ENCODE data around the gene SLC25A3.
"Not testable (repeated sequence)": the region's sequence is repeated elsewhere in the genome, so short reads cannot be mapped to it uniquely, and the experiment has no call there.

The SLC25A3 gene

DNA sequence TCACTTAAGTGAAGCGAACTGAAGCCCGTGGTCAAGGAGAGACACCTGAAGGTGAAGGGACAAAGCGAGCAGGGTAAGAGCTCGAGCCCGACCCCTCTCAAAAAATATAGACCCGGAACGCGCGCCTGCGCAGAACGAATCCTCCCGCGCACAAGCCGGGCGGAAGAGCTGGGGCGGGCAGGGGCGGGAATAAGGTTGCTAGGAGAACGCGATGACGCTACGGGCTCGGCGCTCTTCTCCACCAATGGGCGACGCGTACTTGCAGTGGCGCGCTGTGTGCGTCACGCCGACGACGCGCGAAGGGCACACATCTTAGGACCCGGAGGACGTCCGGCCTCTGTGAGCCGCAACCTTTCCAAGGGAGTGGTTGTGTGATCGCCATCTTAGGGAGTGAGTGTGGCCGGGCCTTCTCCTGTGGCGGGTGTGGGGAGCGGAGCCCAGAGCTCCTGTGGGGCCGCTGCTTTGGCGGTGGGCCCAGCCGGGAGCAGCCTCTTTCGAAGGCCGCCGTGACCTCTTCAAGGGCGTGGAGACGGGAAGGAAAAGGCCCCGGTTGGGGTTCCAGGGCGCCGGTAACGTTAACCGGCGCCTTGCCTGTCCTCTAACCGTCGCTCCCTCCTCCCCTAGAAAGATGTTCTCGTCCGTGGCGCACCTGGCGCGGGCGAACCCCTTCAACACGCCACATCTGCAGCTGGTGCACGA is at the start of gene SLC25A3:
TSS of gene SLC25A3 (plus strand) at position 336 of the 699 bp plus-strand sequence. CDS start at position 629, 293 bp downstream.
- ATAC-seq, result peak; percentile 98 to 99

DNA sequence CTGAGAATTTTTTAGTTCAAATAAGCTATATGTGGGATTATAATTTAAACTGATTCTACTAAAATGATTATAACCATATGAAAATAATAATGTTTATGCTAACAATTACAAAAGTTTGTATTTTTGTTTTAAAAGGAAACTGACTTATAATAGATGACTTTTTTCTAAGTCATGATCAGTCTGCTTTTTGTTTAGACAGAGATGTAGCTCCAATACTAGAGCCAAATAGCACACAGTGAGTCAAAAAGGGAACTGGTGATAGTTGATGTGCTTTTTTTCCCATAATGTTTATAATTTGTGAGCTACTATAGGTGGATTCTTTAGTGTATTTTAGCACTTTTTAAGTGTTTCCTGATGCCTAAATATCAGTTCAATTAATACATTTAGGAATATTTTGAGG is 49.8 kb upstream of the SLC25A3 start:
- ATAC-seq, result no peak

DNA sequence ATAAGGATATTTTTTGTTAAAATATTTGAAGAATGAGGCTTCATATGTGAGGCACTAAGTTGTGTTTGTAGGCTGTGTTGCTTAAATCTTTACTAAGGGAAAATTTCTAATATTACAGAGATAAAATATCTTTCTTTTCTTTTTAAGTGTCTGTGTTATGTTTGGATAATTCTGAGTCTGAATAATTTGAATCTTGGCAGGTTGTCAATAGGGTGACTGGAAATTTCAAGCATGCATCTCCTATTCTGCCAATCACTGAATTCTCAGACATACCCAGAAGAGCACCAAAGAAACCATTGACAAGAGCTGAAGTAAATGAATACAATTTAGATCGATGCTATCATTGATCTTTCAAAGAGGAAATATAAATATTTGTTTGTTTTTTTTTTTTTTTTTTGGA is 48.7 kb upstream of the SLC25A3 start:
- no peak for ATAC-seq

DNA sequence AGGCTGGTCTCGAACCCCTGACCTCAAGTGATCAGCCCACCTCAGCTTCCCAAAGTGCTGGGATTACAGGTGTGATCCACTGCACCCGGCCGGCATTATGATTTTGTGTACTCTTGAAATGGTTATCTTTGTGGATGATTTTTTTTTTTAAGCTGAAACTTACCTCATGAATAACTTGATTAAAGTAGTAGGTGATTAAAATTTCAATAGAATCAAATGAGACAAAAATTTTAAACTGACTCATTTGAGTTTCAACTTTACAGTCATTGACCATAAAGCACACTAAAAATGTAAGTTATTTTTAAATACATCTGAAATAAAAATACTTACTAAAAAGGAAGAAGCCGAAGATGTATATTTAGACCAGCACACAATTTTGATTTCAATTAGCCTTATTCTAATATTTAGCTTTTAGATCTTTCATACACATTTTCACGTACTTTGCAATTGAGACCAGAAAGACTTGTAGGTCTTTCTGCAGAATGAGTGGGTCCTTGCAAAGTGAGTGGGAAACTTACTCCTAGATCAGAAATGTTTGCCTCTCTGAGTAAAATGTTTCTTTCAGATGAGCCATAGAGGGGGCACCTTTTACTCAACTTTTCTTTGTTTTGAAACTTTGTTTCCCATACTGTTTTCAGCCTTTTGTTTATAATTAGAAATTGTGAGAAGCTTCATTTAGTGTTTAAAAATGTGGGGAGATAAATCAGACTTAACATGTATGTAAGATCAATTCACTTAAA is 43.9 kb upstream of the SLC25A3 start:
- ATAC-seq, result peak in 1 of 2 donors; percentile 62

DNA sequence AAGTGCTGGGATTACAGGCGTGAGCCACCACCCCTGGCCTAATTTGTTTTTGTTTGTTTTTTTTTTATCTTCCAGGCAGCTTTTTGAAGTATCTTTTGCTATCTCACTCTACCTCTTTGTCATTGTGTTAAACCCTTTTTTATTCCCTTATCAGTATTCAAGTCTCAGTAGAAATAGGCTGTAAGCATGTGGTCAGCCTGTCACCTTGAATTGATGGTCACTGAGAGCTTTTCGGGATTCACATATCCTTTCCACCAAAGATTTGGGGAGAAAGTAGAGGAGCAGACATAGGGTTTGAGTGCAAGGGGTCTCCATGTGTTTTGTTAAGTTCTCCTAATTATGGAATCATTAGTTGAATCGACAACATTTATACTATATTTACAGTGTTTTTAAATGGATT is 41.7 kb upstream of the SLC25A3 start:
- no peak for ATAC-seq

DNA sequence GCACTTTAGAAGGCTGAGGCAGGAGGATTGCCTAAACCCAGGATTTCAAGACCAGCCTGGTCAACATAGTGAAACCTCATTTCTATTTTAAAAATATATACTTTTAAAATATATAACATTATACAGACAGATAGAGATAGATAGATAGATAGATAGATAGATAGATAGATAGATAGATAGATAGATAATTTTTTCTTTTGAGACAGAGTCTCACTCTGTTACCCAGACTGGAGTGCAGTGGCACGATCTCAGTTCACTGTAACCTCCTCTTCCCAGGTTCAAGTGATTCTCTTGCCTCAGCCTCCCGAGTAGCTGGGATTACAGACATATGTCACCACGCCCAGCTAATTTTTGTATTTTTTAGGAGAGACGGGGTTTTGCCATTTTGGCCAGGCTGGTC is 35.4 kb upstream of the SLC25A3 start:
- not testable (repeated sequence) for ATAC-seq

DNA sequence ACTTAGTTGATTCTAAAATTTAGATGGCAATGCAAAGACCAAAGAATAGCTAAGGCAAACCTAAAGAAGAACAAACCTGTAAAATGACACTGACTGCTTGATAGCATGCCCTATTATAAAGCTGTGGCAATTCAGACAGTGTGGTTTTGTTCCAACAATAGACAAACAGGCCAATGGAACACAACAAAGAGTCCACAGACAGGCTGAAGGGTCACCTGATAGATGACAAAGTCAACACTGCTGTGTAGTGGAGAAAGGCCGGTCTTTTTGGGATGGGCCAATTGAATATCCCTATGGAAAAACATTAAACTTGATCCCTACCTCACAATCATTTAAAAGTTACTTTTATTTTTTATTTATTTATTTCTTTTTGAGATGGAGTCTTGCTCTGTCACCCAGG is 33.8 kb upstream of the SLC25A3 start:
- no peak for ATAC-seq

DNA sequence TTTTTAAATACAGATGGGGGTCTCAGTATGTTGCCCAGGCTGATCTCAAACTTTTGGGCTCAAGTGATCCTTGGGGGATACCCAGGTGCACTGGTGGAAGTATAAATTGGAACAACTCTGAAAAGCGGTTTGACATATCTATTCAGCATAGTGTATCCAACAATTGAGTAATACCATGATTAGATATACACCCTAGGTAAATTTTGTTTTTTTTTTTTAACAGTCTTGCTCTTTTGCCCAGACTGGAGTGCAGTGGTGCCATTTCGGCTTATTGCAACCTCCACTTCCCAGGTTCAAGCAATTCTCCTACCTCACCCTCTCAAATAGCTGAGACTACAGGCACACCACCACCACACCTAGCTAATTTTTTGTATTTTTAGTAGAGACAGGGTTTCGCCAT is 31.6 kb upstream of the SLC25A3 start:
- ATAC-seq, result no peak

DNA sequence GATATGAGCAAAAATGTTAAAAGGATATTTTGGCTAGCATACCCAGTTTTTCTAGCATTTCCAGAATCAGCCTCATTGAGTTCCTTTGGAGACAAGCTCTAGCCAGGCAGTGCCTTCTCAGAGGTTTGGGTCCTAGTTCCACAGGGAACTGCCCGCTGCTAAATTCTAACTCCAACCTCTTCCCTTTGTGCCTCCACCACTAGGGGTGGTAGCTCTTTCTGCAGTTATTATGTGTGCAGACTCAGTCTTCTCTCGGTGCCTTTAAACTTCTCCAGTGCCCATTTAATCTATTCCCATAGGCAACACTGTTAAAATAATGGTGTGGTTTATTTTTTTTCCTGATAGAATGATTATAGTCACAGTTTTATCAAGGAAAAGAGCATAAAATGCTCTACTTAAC is 21.5 kb upstream of the SLC25A3 start:
- ATAC-seq, result no peak

DNA sequence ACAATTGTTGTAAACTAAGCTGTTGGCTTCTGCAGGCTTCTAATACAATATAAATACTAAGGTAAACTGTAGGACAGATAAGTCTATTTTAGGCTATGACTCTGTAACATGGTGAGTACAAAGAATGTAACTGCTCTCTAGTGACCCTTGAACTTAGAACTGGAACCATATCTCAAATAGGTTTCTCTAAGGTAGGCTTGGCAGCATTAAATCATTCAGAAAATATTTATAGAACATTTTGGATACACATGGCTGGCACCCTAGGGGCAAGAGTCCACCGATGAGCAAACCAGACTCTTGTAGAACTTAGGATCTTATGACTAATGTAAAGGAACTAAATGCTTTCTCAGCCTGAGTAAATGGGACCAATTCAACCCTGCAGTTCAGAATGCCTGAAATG is 19.4 kb upstream of the SLC25A3 start:
- no peak for ATAC-seq

DNA sequence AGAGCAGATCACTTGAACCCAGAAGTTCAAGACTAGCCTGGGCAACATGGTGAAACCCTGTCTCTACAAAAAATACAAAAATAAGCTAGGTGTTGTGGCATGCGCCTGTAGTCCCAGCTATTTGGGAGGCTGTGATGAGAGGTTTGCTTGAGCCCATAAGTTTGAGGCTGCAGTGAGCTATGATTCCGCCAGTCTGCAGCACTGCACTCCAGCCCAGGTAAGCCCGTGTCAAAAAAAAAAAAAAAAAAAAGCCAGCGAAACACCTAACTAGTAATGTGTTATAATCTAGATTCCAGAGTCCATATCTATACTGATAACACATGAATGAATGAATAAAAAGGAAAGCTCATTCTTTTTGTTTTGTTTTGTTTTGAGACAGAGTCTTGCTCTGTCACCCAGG is 18.5 kb upstream of the SLC25A3 start:
- ATAC-seq, result no peak

DNA sequence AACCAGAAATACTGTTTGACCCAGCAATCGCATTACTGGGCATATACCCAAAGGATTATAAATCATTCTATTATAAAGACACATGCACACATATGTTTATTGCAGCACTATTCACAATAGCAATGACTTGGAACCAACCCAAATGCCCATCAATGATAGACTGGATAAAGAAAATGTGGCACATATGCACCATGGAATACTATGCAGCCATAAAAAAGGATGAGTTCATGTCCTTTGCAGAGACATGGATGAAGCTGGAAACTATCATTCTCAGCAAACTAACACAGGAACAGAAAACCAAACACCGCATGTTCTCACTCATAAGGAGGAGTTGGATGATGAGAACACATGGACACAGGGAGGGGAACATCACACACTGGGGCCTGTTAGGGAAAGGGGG is 16.7 kb upstream of the SLC25A3 start:
- ATAC-seq, result not testable (repeated sequence)

DNA sequence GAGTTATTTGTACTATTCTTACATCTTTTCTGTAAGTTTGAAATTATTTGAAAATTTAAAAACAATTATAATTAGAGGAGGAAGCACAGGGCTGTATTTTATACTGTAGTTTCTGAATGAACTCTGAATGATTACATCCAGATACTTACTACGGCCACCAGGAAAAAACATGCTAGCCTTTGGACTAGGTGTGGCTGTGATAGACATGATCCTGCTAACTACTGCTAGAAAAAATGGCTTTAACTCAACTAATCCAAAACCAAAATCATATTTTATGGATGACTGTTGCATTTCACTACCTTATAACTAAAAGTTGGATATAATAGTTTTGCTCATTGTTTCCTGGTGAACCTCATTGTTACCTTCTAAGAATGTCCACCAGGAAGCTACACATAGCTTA is 15.1 kb upstream of the SLC25A3 start:
- no peak for ATAC-seq

DNA sequence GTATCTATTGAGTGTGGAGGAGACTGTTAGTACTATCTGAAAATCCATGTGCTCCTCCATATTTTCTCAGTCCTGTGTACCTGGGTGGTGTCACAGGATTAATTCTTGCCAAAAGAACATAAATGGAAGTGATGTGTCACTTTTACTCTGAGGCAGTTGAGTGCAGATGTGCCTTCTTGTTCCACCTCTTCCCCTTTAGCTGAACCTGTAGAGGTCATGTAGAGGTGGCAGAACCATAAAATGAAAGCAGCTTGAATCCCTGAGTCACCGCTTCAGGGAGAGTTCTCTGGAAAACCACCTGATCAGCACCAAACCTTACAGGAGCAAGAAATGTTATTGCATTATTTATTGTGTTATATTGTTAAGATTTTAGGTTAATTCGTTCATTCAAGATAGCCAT is 14.7 kb upstream of the SLC25A3 start:
- no peak for ATAC-seq

DNA sequence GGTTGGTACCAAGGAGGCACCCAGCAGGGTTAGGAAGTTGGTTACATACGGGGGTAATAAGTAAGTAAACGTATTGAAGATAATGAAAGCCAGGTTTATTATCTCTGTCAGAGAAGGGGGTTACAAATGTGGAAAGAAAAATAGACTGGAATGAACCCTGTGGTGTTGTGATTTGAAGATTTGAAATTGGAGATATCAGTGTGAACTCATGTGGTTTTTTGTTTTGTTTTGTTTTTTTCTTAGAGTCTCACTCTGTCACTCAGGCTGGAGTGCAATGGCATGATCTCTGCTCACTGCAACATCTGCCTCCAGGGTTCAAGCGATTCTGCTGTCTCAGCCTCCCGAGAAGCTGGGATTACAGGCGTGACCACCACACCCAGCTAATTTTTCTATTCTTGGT is 14.1 kb upstream of the SLC25A3 start:
- ATAC-seq, result no peak

DNA sequence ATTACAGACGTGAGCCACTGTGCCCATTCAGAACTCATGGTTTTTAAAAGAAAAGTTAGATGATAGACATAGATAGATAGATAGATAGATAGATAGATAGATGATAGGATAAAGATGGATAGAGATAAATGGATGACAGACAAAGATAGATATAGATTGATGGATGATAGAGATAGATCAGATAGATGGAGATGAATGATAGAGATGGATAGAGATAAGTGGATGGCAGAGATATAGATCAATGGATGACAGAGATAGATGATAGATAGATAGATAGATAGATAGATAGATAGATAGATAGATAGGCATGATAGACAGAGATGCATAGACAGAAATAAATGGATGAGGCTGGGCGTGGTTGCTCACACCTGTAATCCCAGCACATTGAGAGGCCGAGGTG is 13.7 kb upstream of the SLC25A3 start:
- no peak for ATAC-seq

DNA sequence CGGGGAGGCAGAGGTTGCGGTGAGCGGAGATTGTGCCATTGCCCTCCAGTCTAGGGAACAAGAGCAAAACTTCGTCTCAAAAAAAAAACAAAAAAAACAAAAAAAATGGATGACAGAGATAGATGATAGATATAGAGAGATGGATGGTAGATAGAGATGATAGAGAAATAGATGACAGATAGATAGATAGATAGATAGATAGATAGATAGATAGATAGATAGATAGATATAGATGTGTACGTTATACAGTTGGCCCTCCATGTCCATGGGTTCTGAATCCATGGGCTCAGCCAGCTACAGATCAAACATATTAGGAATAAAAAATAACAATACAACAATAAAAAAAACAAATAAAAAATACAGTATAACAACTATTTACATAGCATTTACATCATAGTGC is 12.8 kb upstream of the SLC25A3 start:
- ATAC-seq, result no peak

DNA sequence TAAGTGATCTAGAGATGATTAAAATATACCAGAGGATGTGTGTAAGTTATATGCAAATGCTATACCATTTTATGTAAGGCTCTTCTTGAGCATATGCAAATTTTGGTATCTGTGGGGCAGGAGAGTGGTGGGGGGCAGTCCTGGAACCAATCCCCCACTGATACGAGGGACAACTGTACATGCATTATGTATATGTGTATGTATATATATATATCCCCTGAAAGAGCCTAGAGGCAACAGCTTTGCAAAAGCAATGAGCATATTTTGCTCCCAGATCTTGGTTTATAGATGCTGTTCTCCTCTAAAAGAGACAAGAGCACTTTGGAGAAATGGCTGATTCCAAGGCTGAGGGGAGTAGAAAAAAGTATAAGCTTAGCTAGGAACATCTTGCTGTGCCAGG is 12.4 kb upstream of the SLC25A3 start:
- ATAC-seq, result no peak

DNA sequence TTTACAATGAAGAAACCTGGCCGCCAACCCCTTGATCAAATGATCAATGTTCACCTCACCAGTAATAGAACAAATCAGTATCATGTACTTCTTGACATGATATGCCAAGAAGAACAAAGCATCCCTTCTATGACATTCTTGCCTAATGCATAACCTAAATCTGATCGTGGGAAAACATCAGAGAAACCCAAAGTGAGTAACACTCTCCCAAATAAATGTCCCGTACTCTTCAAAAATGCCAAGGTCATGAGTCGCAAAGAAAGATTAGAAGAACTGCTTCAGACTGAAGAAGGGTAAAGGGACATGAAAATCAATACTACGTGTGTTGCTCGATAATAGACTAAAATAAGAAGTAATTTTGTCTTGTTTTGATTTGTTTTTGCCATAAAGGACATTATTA is 11.4 kb upstream of the SLC25A3 start:
- ATAC-seq, result no peak

DNA sequence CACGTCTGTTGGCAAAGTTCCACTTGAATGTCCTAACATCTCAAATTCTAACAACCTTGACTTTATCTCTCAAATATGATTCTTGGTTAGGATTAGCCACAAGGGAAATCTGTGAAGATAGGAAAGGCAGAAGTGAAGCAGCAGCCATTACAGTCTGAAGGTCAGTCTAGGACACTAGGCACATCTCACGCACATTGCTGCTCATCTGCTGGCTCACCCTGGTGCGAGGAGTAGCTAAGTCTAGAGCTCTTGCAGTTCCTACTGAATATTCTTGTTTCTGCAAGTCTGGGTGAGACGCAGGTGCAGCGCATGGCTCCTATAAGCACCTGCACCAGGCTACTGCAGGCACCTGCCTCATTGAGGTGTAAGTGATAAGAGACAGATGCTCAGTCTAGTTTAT is 6.4 kb upstream of the SLC25A3 start:
- no peak for ATAC-seq

DNA sequence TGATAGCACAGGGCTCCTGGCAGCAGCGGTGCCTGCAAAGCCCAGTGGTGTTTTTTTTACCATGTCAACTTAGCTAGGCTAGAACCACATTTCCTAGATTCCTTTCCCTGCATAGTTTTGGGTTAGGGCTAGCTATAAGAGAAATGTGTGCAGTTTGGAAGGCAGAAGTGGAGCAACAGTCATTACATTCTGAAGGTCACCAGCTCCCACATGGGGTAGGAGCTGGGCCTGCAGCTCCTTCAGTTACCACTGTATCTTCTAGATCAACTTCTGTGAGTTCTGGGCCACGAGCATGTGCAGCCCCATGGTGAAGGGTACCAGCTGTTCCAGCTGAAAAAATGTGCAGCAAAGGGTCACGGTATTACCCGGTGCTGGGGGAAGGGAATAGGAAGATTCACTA is 2.3 kb upstream of the SLC25A3 start:
- no peak for ATAC-seq

DNA sequence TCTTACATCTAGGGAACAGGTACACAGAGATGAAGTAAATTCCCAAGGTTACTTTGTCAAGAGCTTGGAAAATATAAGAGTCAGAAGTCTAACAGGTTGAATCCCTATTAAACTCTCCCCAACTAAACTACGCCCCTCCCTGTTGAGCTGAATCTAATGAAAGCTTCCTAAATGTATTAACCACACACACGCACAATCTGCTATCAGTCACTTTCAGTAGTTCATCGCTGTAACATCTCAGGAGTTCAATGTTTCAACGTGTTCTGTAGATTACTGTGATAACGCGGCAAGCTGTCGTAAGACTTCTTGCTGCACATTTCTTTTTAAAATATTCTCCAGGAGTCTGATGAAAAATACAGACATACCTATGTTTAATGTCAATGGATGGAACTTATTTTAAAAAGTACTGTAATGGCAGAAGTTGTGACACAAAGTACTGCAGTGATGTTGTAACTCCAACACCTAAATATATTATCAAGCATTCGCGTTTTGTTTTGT is 612 bp upstream of the SLC25A3 start:
- peak; percentile 9 to 11 for ATAC-seq

DNA sequence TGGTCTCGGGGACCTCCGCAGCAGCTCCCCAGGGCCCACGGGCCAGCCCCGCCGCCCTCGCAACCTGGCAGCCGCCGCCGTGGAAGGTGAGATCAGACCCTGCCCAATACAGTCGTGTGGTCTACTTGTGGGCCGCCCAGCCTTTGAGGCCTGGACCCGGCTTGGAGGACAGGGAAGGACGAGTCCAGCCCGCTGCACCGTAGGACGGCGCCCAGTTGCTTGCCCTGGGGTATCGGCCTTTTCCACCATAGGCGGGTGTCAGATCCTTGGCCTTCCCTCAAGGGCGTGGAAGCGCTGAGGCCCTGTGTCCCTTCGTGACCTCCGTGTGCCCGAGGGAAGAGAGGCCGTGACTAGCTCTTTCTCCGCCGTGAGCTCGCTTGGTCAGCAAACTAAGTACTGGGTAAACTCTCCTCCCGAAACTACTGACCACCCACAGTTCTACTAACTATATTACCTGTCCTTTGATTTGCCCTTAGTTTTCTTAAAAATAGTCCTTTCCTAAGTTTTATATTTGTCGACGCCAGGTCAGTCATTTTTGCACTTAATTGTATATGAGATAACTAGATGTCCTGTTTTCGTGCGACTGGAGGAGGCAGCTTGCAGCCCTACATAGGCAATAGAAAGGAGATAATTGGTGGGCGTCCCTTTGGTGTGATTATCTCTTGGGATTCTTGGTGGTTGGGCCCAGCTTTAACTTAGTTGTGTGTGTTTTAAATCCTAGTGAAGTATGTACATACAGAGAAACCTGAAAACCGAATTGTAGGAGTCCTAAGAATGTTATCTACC is 757 bp downstream of the SLC25A3 start:
- peak in 1 of 2 donors; percentile 3 for ATAC-seq
